GM12878 (cell line): Measurements from ENCODE around the gene ART5. TPM values are rescaled to one million over a fixed set of nuclear protein-coding genes. Genes with fewer than 3 reads are reported as not detected.

ENCODE experiments used
- CTCF ChIP-seq, 3 experiments: IDR thresholded peaks in 2 of 3; conservative IDR thresholded peaks in 1 of 3; 2 replicates each; pipeline ENCODE4 v1.5.1; 2011; ENCODE audit warnings: low read depth in 3 of 3, low read length in 3 of 3, mild to moderate bottlenecking in 3 of 3, control low read depth in 2 of 3, moderate library complexity in 2 of 3, inconsistent platforms in 1 of 3, mixed read lengths in 1 of 3; ENCODE audit not compliant: control insufficient read depth in 2 of 3, insufficient read depth in 1 of 3; ENCODE audit errors: extremely low read depth in 1 of 3
- RAD21 ChIP-seq: IDR thresholded peaks from 2 replicates; pipeline ENCODE4 v1.6.1; 2011; ENCODE audit warnings: mild to moderate bottlenecking, low read depth, low read length, moderate library complexity; ENCODE audit not compliant: insufficient read depth
- REST ChIP-seq: IDR thresholded peaks from 2 replicates; pipeline ENCODE4 v1.6.1; 2012; ENCODE audit warnings: mild to moderate bottlenecking, low read depth, low read length
- ZBTB11 ChIP-seq: fragments of 450-650 bp; formaldehyde crosslinking; IDR thresholded peaks from 2 replicates; pipeline ENCODE4 v1.5.0; 2022; ENCODE audit warnings: mild to moderate bottlenecking, missing genetic modification characterization
- polyA plus RNA-seq, 11 experiments: library from polyadenylated mRNA; depleted of rRNA in 4 of 11; unstranded in 6 of 11; stranded (reverse) in 5 of 11; fragments of >200 nt; fragmentation: Nextera tagmentation in 4 of 11; fragmentation: Illumina TruSeq in 1 of 11; extraction: Ambion mirVana in 4 of 11; extraction: Trizol in 1 of 11; gene quantifications; 1 replicate in 1 of 11; 2 replicates in 10 of 11; pipeline versions ENCODE4 v1.2.1 to v1.2.3, GENCODE V29; 2011 to 2016; ENCODE audit warnings: inconsistent platforms in 2 of 11, missing spikeins in 2 of 11, low read depth in 1 of 11
- total RNA-seq, 4 experiments: library from RNA; depleted of rRNA in 3 of 4; stranded (reverse); fragments of >200 nt in 3 of 4; fragmentation: Illumina TruSeq in 1 of 4; extraction: Trizol in 1 of 4; gene quantifications; 2 replicates each; pipeline versions ENCODE4 v1.2.1 to v1.2.3, GENCODE V29; 2013 to 2021

ART5 gene
- total and polyA plus RNA-seq, 10 of the 15 experiments (the other 5 are each of a cell fraction or from before 2014, with no cell fraction given) = 0.06 TPM; not detected in 9

- TF ChIP-seq CTCF (IDR thresholded peaks at IDR 0.05 in 2 of 3, conservative IDR thresholded peaks at IDR 0.05 in 1 of 3; ENCODE audit: control insufficient read depth in 2 of 3, extremely low read depth in 1 of 3, insufficient read depth in 1 of 3, low read depth in 3 of 3, low read length in 3 of 3) (peak; percentile 83 to 84 (median 84)), ZBTB11 (no peak), REST (no peak), RAD21 (peak; percentile 77)
- TF ChIP-seq, all 136 proteins: peak for 4
These were observed 32.2 kb downstream of the ART5 start (continued) for GRCh38 chr11:3609416-3610265.
